LNCAP (cell line): ENCODE data around the gene OPRM1.

Experiments
- CTCF ChIP-seq: fragments of 450-650 bp; IDR thresholded peaks from 2 replicates; pipeline ENCODE4 v1.5.1; 2017; ENCODE audit warnings: mild to moderate bottlenecking

Gene OPRM1

GRCh38 chr6:154245506-154245905, 206.5 kb downstream of the OPRM1 start:
- no peak for TF ChIP-seq CTCF

DNA sequence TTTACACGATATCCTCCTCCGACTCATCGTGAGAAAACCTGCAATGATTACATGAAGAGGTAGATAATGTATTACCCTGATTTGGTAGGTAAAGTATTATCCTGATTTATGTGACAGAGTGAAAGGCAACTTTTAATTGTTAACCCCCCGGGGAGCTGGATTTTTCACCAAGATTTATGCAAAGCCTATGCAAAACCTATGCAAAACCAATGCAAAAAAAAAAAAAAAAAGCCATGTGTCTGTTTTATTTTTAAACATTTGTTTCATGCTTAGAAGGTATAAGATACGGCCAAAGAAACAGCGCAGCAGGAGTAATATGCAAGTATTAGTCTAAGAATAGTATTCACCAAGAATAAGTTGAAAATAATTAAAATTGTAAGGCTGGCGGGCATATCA, 207.7 kb downstream of the OPRM1 start:
- TF ChIP-seq CTCF: no peak

DNA sequence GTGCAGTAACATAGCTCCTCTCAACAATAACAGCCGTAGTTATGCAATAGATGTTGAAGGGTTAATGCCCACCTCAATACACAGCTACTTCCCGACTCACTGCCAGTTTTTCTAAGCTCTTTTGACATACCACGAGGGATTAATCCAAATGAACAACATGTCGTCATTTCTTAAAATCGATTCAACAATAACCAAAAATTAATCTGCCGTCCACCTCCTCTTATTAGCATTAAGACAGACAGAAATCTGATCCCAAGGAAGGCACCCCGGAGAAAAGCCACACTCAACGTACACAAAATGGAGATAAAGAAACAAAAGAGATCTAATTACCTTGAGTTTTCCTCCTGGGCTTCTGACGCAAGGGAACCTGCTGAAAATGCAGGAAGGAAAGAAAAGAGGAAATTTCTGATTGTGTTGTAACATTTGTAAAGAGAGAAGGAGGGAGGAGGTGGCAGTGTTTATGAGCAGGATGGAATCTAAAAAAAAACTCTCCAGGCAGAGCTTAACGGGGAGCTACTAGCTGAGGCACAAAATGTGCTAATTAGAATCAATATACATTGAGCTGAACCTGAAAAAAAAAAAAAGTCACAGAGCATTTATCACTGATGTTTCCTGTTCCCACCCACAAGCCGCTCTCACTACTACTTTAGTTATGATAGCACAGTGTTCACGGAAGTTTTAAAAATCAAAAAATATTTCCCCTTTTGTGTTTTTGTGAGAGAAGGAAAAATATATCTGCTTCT, 208.2 kb downstream of the OPRM1 start:
- TF ChIP-seq CTCF: no peak

GRCh38 chr6:154249499-154250298, 210.7 kb downstream of the OPRM1 start:
- no peak for TF ChIP-seq CTCF

- TF ChIP-seq CTCF: no peak
Measured at GRCh38 chr6:154251116-154251515, 212.1 kb downstream of the OPRM1 start.

GRCh38 chr6:154252678-154253077, 213.6 kb downstream of the OPRM1 start:
- TF ChIP-seq CTCF: no peak

DNA sequence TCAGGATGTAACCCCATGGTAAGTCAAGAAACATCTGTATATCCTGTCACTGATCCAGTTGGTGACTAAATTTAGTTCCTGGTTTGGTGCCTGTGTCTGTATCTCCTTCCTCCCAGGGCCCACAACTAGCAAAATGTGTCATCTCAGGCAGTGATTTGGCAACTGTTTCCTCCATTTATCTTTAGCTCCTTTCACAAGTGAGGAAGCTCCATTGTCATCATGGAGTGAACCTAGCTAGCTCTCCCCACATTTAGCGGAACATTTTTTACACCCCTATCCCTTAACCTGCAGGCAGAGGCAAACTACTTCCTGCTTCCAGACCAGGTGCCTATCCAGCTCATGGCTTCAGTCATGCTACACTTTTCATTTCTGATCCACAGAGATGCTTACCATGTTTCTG, 218.0 kb downstream of the OPRM1 start:
- TF ChIP-seq CTCF: no peak
